ENCODE data around the gene COX6B2.
A peak's percentile ranks its signal among the peaks of the same experiment; 100 is the strongest.

The COX6B2 gene

DNA sequence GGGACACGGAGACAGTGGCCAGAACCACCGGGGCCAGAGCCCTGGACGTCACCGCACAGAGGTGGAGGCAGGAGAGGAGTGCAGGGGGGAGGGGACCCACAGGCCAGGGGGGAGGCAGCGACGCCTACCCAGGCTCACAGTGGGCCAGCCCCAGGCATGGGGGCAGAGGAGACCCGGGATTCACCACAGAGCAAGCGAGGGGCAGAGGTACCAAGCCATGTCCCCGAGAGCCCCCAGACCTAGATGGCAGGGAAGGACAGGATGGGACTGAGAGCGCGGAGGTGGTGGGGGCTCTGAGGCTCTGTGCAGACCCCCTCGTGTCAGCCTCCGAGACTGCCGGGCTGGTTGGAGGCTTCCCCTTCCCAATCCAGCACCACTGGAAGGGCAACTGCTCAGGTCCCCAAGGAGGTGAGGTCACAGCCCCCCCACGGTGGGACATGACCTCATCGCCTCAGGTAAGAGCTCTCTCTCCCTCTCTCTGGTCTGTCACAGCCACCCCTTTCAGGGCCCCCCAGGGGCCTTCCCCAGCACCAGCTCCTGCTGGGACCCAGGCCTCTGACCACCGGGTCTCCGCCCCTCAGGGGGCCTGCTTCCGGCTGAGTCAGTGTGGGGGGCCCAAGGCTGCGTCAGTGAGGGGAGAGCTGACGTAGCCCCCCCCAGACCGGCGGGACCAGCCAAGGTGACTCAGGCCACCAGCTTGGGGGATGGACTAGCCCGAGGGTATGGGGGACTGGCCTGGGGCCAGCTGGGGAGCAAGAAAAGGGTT, 18.0 kb upstream of the COX6B2 start:
- Histone ChIP-seq H3K4me3 (ENCODE audit: low read depth, low read length) (no peak overlapping the region), H3K27ac (no peak overlapping the region), H3K36me3 (no peaks in the 10 kb centered on the region), H3K9me3 (ENCODE audit: severe bottlenecking) (no peaks in the 10 kb centered on the region), H3K27me3 (ENCODE audit: insufficient read depth, low read depth, severe bottlenecking) (no peaks in the 10 kb centered on the region)
- TF ChIP-seq, protein P1, sequence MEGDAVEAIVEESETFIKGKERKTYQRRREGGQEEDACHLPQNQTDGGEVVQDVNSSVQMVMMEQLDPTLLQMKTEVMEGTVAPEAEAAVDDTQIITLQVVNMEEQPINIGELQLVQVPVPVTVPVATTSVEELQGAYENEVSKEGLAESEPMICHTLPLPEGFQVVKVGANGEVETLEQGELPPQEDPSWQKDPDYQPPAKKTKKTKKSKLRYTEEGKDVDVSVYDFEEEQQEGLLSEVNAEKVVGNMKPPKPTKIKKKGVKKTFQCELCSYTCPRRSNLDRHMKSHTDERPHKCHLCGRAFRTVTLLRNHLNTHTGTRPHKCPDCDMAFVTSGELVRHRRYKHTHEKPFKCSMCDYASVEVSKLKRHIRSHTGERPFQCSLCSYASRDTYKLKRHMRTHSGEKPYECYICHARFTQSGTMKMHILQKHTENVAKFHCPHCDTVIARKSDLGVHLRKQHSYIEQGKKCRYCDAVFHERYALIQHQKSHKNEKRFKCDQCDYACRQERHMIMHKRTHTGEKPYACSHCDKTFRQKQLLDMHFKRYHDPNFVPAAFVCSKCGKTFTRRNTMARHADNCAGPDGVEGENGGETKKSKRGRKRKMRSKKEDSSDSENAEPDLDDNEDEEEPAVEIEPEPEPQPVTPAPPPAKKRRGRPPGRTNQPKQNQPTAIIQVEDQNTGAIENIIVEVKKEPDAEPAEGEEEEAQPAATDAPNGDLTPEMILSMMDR (IDR thresholded peaks at IDR 0.05; ENCODE audit: low read depth, low read length), result no peak
- DNase-seq, result no peak

DNA sequence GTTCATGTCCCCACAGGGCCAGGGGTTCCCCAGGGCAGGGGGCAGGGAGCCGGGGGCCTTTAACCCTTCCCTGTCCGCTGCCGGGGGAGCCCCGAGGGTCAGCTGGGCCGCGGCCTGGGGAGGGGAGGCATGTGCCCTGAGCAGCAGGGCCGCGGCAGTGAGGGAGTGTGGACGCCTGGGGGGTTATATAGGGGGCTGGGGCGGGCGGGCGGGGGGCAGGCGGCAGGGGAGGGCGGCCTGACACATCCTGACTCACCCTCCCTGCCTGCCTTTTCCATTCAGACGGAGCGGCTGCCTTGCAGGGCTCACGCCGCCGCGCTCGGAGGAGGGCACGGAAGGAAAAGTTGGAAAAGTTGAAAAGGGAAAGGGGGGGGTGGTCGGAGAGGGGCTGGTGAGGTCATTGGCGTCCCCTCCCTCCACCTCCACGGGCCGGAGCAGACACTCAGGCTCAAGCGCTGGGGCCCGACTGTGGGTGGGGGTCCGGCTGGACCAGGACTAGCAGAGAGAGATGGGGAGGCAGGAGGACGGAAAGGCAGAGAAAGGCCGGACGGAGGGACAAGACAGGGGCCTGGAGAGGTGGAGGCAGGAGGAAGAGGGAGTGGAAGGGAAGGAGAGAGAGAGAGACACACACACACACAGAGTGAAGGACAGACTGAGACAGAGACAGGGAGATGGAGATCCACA, 15.9 kb upstream of the COX6B2 start, which contains the start of gene IL11:
Gene IL11 (minus strand): TSS at position 159 of the 684 bp plus-strand sequence. CDS start 153 bp downstream, at position 6.
- no peak for DNase-seq
- Histone ChIP-seq H3K9me3 (ENCODE audit: severe bottlenecking) (no peaks in the 10 kb centered on the region), H3K27me3 (ENCODE audit: insufficient read depth, low read depth, severe bottlenecking) (no peaks in the 10 kb centered on the region), H3K27ac (no peak within 1 kb of the TSS), H3K4me3 (ENCODE audit: low read depth, low read length) (peak within 1 kb of the TSS; percentile 63), H3K36me3 (no peaks in the 10 kb centered on the region)
- TF ChIP-seq, protein P1 (IDR thresholded peaks at IDR 0.05; ENCODE audit: low read depth, low read length), result no peak

- Histone ChIP-seq H3K27me3 (ENCODE audit: insufficient read depth, low read depth, severe bottlenecking) (no peaks in the 10 kb centered on the region), H3K27ac (no peak overlapping the region), H3K4me3 (ENCODE audit: low read depth, low read length) (peak overlapping the region; percentile 63)
Observed at GRCh38 chr19:55369653-55370304, 15.3 kb upstream of the COX6B2 start.

GRCh38 chr19:55368701-55369563, 14.4 kb upstream of the COX6B2 start:
- DNase-seq, result peak; percentile 42

More at GRCh38 chr19:55369653-55370304, 15.3 kb upstream of the COX6B2 start:
- H3K36me3 ChIP-seq, result no peaks in the 10 kb centered on the region
- TF ChIP-seq, protein P1 (IDR thresholded peaks at IDR 0.05; ENCODE audit: low read depth, low read length), result no peak
- no peaks in the 10 kb centered on the region for H3K9me3 ChIP-seq (ENCODE audit: severe bottlenecking)
- DNase-seq, result peak; percentile 83

GRCh38 chr19:55368106-55368505, 13.6 kb upstream of the COX6B2 start:
- no peaks in the 10 kb centered on the region for H3K27me3 ChIP-seq (ENCODE audit: insufficient read depth, low read depth, severe bottlenecking)
- TF ChIP-seq, protein P1 (IDR thresholded peaks at IDR 0.05; ENCODE audit: low read depth, low read length), result no peak
- H3K9me3 ChIP-seq (ENCODE audit: severe bottlenecking), result no peaks in the 10 kb centered on the region
- DNase-seq, result no peak
- H3K36me3 ChIP-seq, result no peaks in the 10 kb centered on the region
- H3K4me3 ChIP-seq (ENCODE audit: low read depth, low read length), result no peak overlapping the region
- no peak overlapping the region for H3K27ac ChIP-seq

More at GRCh38 chr19:55368701-55369563, 14.4 kb upstream of the COX6B2 start:
- Histone ChIP-seq H3K4me3 (ENCODE audit: low read depth, low read length) (peak overlapping the region; percentile 51), H3K9me3 (ENCODE audit: severe bottlenecking) (no peaks in the 10 kb centered on the region), H3K27ac (no peak overlapping the region), H3K36me3 (no peaks in the 10 kb centered on the region), H3K27me3 (ENCODE audit: insufficient read depth, low read depth, severe bottlenecking) (no peaks in the 10 kb centered on the region)
- TF ChIP-seq, protein P1 (IDR thresholded peaks at IDR 0.05; ENCODE audit: low read depth, low read length), result no peak

Data from WERI-Rb-1 (cell line).